GM12878 (cell line): ENCODE results near the gene PSMA1. TPM values are rescaled to one million over a fixed set of nuclear protein-coding genes. Genes with fewer than 3 reads are reported as not detected.

ENCODE experiments used
- ATAC-seq: fragments of 200-7000 bp; cut with Tn5 transposase; 3 replicates; pipeline ENCODE4 v1.9.1; 2020; ENCODE audit warnings: mild to moderate bottlenecking, moderate library complexity
- BruUV-seq: library from RNA; stranded (reverse); fragments of 400-500 nt; replicated peaks from 2 replicates; lab custom pipeline; 2021; lab: Mats Ljungman, UMichigan
- CTCF ChIA-PET: fragments of 300-600 bp; sonication (Branson Sonifier 250); formaldehyde crosslinking; extraction: SDS; loops from one replicate; lab custom pipeline; 2021; ENCODE audit warnings: inconsistent platforms; lab: Yijun Ruan, JAX
- POLR2A ChIA-PET: fragments of 350-600 bp; formaldehyde crosslinking; extraction: SDS; loops from one replicate; lab custom pipeline; 2021; ENCODE audit warnings: inconsistent platforms; lab: Charles Lee
- RAD21 ChIA-PET: fragments of 300-600 bp; sonication (Branson Sonifier 250); formaldehyde crosslinking; loops from one replicate; lab custom pipeline; 2023; ENCODE audit warnings: antibody characterized with exemption; ENCODE audit not compliant: unreplicated experiment; lab: Charles Lee
- SMC1A ChIA-PET: fragments of 300-600 bp; sonication (Branson Sonifier 250); formaldehyde crosslinking; loops from one replicate; lab custom pipeline; 2023; ENCODE audit not compliant: unreplicated experiment, uncharacterized antibody; lab: Charles Lee
- DNase-seq: peaks from one replicate; pipeline ENCODE4 v3.0.0-alpha.2; 2011; ENCODE audit warnings: low read depth, low spot score
- FAIRE-seq: peaks from 3 replicates; lab custom pipeline; 2011; peaks lifted over from hg19 to GRCh38; lab: Jason Lieb, UNC
- H2AFZ ChIP-seq: 2 replicates; pipeline ENCODE4 v1.6.0; 2011; ENCODE audit warnings: low read depth, low read length, control low read depth; ENCODE audit not compliant: control insufficient read depth
- H3K27ac ChIP-seq: 2 replicates; pipeline ENCODE4 v1.5.1; 2011; ENCODE audit warnings: control low read depth; ENCODE audit not compliant: control insufficient read depth, insufficient read depth
- H3K27me3 ChIP-seq, 2 experiments: replicated peaks in 1 of 2; 2 replicates each; pipeline versions ENCODE4 v1.6.0 to v1.6.1; 2011; ENCODE audit warnings: low read length in 1 of 2; ENCODE audit not compliant: control insufficient read depth in 2 of 2, insufficient read depth in 2 of 2
- H3K36me3 ChIP-seq, 2 experiments: 2 replicates each; pipeline ENCODE4 v1.5.1; 2011; ENCODE audit warnings: low read length in 1 of 2; ENCODE audit not compliant: control insufficient read depth in 2 of 2, insufficient read depth in 2 of 2
- H3K4me1 ChIP-seq: 2 replicates; pipeline ENCODE4 v1.6.1; 2011; ENCODE audit warnings: mild to moderate bottlenecking, low read length, moderate library complexity, mixed read lengths; ENCODE audit not compliant: control insufficient read depth, insufficient read depth
- H3K4me2 ChIP-seq: 2 replicates; pipeline ENCODE4 v1.6.0; 2011; ENCODE audit warnings: control low read depth; ENCODE audit not compliant: control insufficient read depth, insufficient read depth
- H3K4me3 ChIP-seq: fragments of 200-600 bp; sonication (generic); 2 replicates; pipeline ENCODE4 v1.5.1; 2016
- H3K79me2 ChIP-seq: 2 replicates; pipeline ENCODE4 v1.6.0; 2011; ENCODE audit warnings: low read length; ENCODE audit not compliant: control insufficient read depth, insufficient read depth
- H3K9ac ChIP-seq: 2 replicates; pipeline ENCODE4 v1.8.0; 2011; ENCODE audit warnings: low read length, control low read depth, mixed read lengths; ENCODE audit not compliant: control insufficient read depth, insufficient read depth
- H3K9me3 ChIP-seq: replicated peaks from 3 replicates; pipeline ENCODE4 v1.5.1; 2011; ENCODE audit warnings: mild to moderate bottlenecking, low read length; ENCODE audit not compliant: control insufficient read depth, insufficient read depth
- H4K20me1 ChIP-seq: 2 replicates; pipeline ENCODE4 v1.6.0; 2011; ENCODE audit not compliant: control insufficient read depth, insufficient read depth
- ATF2 ChIP-seq: IDR thresholded peaks from 2 replicates; pipeline ENCODE4 v1.6.1; 2012; ENCODE audit warnings: low read length, inconsistent platforms
- ATF7 ChIP-seq: fragments of 450-650 bp; IDR thresholded peaks from 2 replicates; pipeline ENCODE4 v1.6.1; 2016; ENCODE audit warnings: low read depth, mild to moderate bottlenecking
- BCL11A ChIP-seq: IDR thresholded peaks from 2 replicates; pipeline ENCODE4 v1.6.1; 2011; ENCODE audit warnings: low read depth, low read length
- BHLHE40 ChIP-seq, 2 experiments: fragments of 450-650 bp in 1 of 2; IDR thresholded peaks; 2 replicates each; pipeline ENCODE4 v1.6.1; 2011 to 2017; ENCODE audit warnings: low read depth in 2 of 2, borderline replicate concordance in 1 of 2, improper control_type of control experiment in 1 of 2, low read length in 1 of 2, mild to moderate bottlenecking in 1 of 2
- BMI1 ChIP-seq: fragments of 450-650 bp; IDR thresholded peaks from 2 replicates; pipeline ENCODE4 v1.6.1; 2016; ENCODE audit warnings: mild to moderate bottlenecking, moderate library complexity, borderline replicate concordance
- CBFB ChIP-seq: IDR thresholded peaks from 2 replicates; pipeline ENCODE4 v1.6.1; 2016; ENCODE audit warnings: antibody characterized with exemption, low read depth
- CBX5 ChIP-seq: sonication (generic); IDR thresholded peaks from 2 replicates; pipeline ENCODE4 v1.6.1; 2016; ENCODE audit warnings: low read depth, moderate library complexity, mild to moderate bottlenecking, inconsistent platforms
- CREB1 ChIP-seq: IDR thresholded peaks from 2 replicates; pipeline ENCODE4 v1.6.1; 2012; ENCODE audit warnings: low read depth, mild to moderate bottlenecking, inconsistent platforms
- CREM ChIP-seq: IDR thresholded peaks from 2 replicates; pipeline ENCODE4 v1.6.1; 2014; ENCODE audit warnings: antibody characterized with exemption, low read depth
- DPF2 ChIP-seq: fragments of 450-650 bp; IDR thresholded peaks from 2 replicates; pipeline ENCODE4 v1.6.1; 2017; ENCODE audit warnings: mild to moderate bottlenecking
- EP300 ChIP-seq, 2 experiments: fragments of 150-350 bp in 1 of 2; IDR thresholded peaks; 2 replicates each; pipeline ENCODE4 v1.6.1; 2011 to 2012; ENCODE audit warnings: low read depth in 2 of 2, low read length in 2 of 2, borderline replicate concordance in 1 of 2, improper control_type of control experiment in 1 of 2, inconsistent platforms in 1 of 2; ENCODE audit not compliant: control insufficient read depth in 1 of 2
- FOXM1 ChIP-seq: IDR thresholded peaks from 2 replicates; pipeline ENCODE4 v1.6.1; 2012; ENCODE audit warnings: low read depth, mild to moderate bottlenecking, inconsistent platforms, low read length, moderate library complexity
- GABPA ChIP-seq: IDR thresholded peaks from 2 replicates; pipeline ENCODE4 v1.6.1; 2014; ENCODE audit warnings: antibody characterized with exemption, low read depth, mild to moderate bottlenecking, inconsistent platforms
- IKZF1 ChIP-seq: fragments of 450-650 bp; conservative IDR thresholded peaks from 2 replicates; pipeline ENCODE4 v1.6.1; 2017; ENCODE audit warnings: antibody characterized with exemption, mild to moderate bottlenecking
- IRF4 ChIP-seq: IDR thresholded peaks from 2 replicates; pipeline ENCODE4 v1.6.1; 2011; ENCODE audit warnings: low read depth, low read length
- MEF2B ChIP-seq: fragments of 450-650 bp; IDR thresholded peaks from 2 replicates; pipeline ENCODE4 v1.6.1; 2018; ENCODE audit warnings: mild to moderate bottlenecking, moderate library complexity; ENCODE audit not compliant: partially characterized antibody, poor library complexity, severe bottlenecking
- MTA2 ChIP-seq: fragments of 450-650 bp; IDR thresholded peaks from 2 replicates; pipeline ENCODE4 v1.6.1; 2016; ENCODE audit warnings: low read depth, mild to moderate bottlenecking, moderate library complexity
- NFYA ChIP-seq: IDR thresholded peaks from 2 replicates; pipeline ENCODE4 v1.6.1; 2011; ENCODE audit warnings: low read depth, mild to moderate bottlenecking, low read length, improper control_type of control experiment, borderline replicate concordance
- NR2C2 ChIP-seq: IDR thresholded peaks from 2 replicates; pipeline ENCODE4 v1.6.1; 2011; ENCODE audit warnings: borderline replicate concordance, low read depth; ENCODE audit not compliant: control insufficient read depth, insufficient read length
- RUNX3 ChIP-seq: IDR thresholded peaks from 2 replicates; pipeline ENCODE4 v1.6.1; 2012; ENCODE audit warnings: low read length, inconsistent platforms
- TBL1XR1 ChIP-seq: IDR thresholded peaks from 2 replicates; pipeline ENCODE4 v1.6.1; 2012; ENCODE audit warnings: low read depth, low read length, improper control_type of control experiment
- ZBED1 ChIP-seq: IDR thresholded peaks from 2 replicates; pipeline ENCODE4 v1.6.1; 2016; ENCODE audit warnings: borderline replicate concordance
- ZNF207 ChIP-seq: fragments of 450-650 bp; IDR thresholded peaks from 2 replicates; pipeline ENCODE4 v1.6.1; 2014; ENCODE audit warnings: antibody characterized with exemption, mild to moderate bottlenecking, borderline replicate concordance
- ZNF24 ChIP-seq: fragments of 450-650 bp; IDR thresholded peaks from 2 replicates; pipeline ENCODE4 v1.6.1; 2017; ENCODE audit warnings: antibody characterized with exemption, mild to moderate bottlenecking
- WGBS: methylation state at CpG from one replicate; pipeline ENCODE4 v1.1.6; 2016; ENCODE audit warnings: low lambda C conversion rate; ENCODE audit not compliant: insufficient replicate concordance, insufficient coverage; ENCODE audit errors: missing lambda C conversion rate; 5-methylcytosine and 5-hydroxymethylcytosine counted together
- in situ Hi-C: fragments of 300-500 bp; cut with MboI; formaldehyde crosslinking; loops from 9 replicates; pipeline ENCODE4 v1.14.3; 2018; ENCODE audit warnings: mixed read lengths
- intact Hi-C: fragments of 100-400 bp; cut with micrococcal nuclease; formaldehyde crosslinking; loops from one replicate; pipeline ENCODE4 v1.14.2; 2022; ENCODE audit not compliant: unreplicated experiment
- polyA plus RNA-seq, 11 experiments: library from polyadenylated mRNA; depleted of rRNA in 4 of 11; unstranded in 6 of 11; stranded (reverse) in 5 of 11; fragments of >200 nt; fragmentation: Nextera tagmentation in 4 of 11; fragmentation: Illumina TruSeq in 1 of 11; extraction: Ambion mirVana in 4 of 11; extraction: Trizol in 1 of 11; gene quantifications; 1 replicate in 1 of 11; 2 replicates in 10 of 11; pipeline versions ENCODE4 v1.2.1 to v1.2.3, GENCODE V29; 2011 to 2016; ENCODE audit warnings: inconsistent platforms in 2 of 11, missing spikeins in 2 of 11, low read depth in 1 of 11
- total RNA-seq, 4 experiments: library from RNA; depleted of rRNA in 3 of 4; stranded (reverse); fragments of >200 nt in 3 of 4; fragmentation: Illumina TruSeq in 1 of 4; extraction: Trizol in 1 of 4; gene quantifications; 2 replicates each; pipeline versions ENCODE4 v1.2.1 to v1.2.3, GENCODE V29; 2013 to 2021
- TF ChIP-seq, protein P1 (sequence below): IDR thresholded peaks from 2 replicates; pipeline ENCODE4 v1.6.1; 2011; ENCODE audit warnings: borderline replicate concordance, low read depth, mild to moderate bottlenecking, moderate library complexity, mixed read lengths, low read length; ENCODE audit not compliant: insufficient read depth; ENCODE audit errors: extremely low read length

The PSMA1 gene
- total and polyA plus RNA-seq, 10 of the 15 experiments (the other 5 are each of a cell fraction or from before 2014, with no cell fraction given), result 185 to 678 (median 299) TPM

DNA sequence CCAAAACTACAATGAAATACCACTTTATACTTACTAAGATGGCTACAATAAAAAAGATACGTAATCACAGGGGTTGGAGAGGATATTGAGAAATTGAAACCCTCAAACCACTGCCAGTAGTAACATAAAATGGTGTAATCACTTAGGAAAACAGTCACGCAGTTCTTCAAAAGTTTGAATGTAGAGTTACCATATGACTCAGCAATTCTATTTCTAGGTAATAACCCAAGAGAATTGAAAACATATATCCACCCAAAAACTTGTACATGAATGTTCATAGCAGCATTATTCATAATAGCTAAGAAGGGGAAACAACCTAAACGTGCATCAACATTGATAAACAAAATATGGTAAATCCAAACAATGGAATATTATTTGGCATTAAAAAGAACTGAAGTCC is 24.4 kb upstream of the PSMA1 start:
- 2% methylated on average over 3 of the region's 3 CpGs for WGBS
- no peak overlapping the region for H3K4me2 ChIP-seq
- BruUV-seq, result no TSS peak
- SMC1A ChIA-PET, result no interaction called here
- DNase-seq, result peak; percentile 17
- RAD21 ChIA-PET, result no interaction called here
- POLR2A ChIA-PET, result no interaction called here
- ATAC-seq, result peak; percentile 90
- no peak for FAIRE-seq
- CTCF ChIA-PET, result interaction anchor here (4.9 kb wide), 1 partner anchor 363 kb away, joined by 23 read pairs; no protein-coding TSS in a partner anchor
- in situ Hi-C loops (loop anchor here (25.0 kb wide), 1 partner anchor 218 kb away; no protein-coding TSS in a partner anchor), intact Hi-C loops (loop anchor here (2.0 kb wide), 2 partner anchors 32 to 220 kb away; no protein-coding TSS in a partner anchor)
- no peak overlapping the region for H3K27ac ChIP-seq
- H2AFZ ChIP-seq, result no peak overlapping the region
- H3K9ac ChIP-seq, result no peak overlapping the region
- no peaks in the 10 kb centered on the region for H3K27me3 ChIP-seq
- H4K20me1 ChIP-seq, result no peaks in the 10 kb centered on the region
- H3K36me3 ChIP-seq, result no peaks in the 10 kb centered on the region
- H3K9me3 ChIP-seq, result no peaks in the 10 kb centered on the region
- H3K4me1 ChIP-seq, result no peaks in the 10 kb centered on the region
- H3K4me3 ChIP-seq, result no peak overlapping the region
- H3K79me2 ChIP-seq, result no peaks in the 10 kb centered on the region
- TF ChIP-seq BCL11A (peak; percentile 51; the same call in 1 of the 2 replicates), BHLHE40 (IDR thresholded peaks at IDR 0.05; ENCODE audit: borderline replicate concordance in 1 of 2, low read depth in 2 of 2, low read length in 1 of 2) (peak; percentile 77 to 81), EP300 (IDR thresholded peaks at IDR 0.05; ENCODE audit: borderline replicate concordance in 1 of 2, control insufficient read depth in 1 of 2, low read depth in 2 of 2, low read length in 2 of 2) (peak in 1 of 2 experiments; percentile 50; a peak in 1 of 4 replicates), DPF2 (peak; percentile 28; the same call in 1 of the 2 replicates), BMI1 (peak; percentile 37; the same call in 1 of the 2 replicates), IKZF1 (peak; percentile 37; the same call in 1 of the 2 replicates), ZNF24 (peak; percentile 71), FOXM1 (peak; percentile 52; the same call in 1 of the 2 replicates), ZBED1 (peak; percentile 55; the same call in 1 of the 2 replicates), GABPA (0 out of 2 replicates have a peak, but pooled peaks have one; percentile 28), MTA2 (peak; percentile 61), CREM (peak; percentile 75), CREB1 (peak; percentile 35; the same call in 1 of the 2 replicates), ATF2 (peak; percentile 87), ZNF207 (no peak), CBX5 (0 out of 2 replicates have a peak, but pooled peaks have one; percentile 39), MEF2B (peak; percentile 84), CBFB (0 out of 2 replicates have a peak, but pooled peaks have one; percentile 25), NFYA (no peak), TBL1XR1 (no peak), ATF7 (peak; percentile 76), IRF4 (peak; percentile 41; the same call in 1 of the 2 replicates), NR2C2 (no peak), RUNX3 (peak; percentile 85)
- TF ChIP-seq, protein P1, sequence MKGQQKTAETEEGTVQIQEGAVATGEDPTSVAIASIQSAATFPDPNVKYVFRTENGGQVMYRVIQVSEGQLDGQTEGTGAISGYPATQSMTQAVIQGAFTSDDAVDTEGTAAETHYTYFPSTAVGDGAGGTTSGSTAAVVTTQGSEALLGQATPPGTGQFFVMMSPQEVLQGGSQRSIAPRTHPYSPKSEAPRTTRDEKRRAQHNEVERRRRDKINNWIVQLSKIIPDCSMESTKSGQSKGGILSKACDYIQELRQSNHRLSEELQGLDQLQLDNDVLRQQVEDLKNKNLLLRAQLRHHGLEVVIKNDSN, result no peak
